ENCODE measurements around the gene KCNG2.

KCNG2 gene

GRCh38 chr18:79871026-79871390 lies 73.3 kb downstream of the KCNG2 start:
- TF ChIP-seq CTCF (conservative IDR thresholded peaks at IDR 0.05; ENCODE audit: low read depth, low read length), result no peak
- no peaks in the 10 kb centered on the region for H3K79me2 ChIP-seq (ENCODE audit: insufficient read depth, low read depth)
- peaks cover 38% of the 10 kb centered on the region for H3K27me3 ChIP-seq (ENCODE audit: insufficient read depth, low read depth)
- no peaks in the 10 kb centered on the region for H3K4me1 ChIP-seq (ENCODE audit: low read depth, poor library complexity, severe bottlenecking)
- H3K36me3 ChIP-seq (ENCODE audit: insufficient read depth), result no peaks in the 10 kb centered on the region
- H4K20me1 ChIP-seq (ENCODE audit: insufficient read depth), result no peaks in the 10 kb centered on the region
- no peak overlapping the region for H3K9ac ChIP-seq
- no peak overlapping the region for H3K4me2 ChIP-seq
- H2AFZ ChIP-seq (ENCODE audit: low read depth), result no peak overlapping the region
- H3K4me3 ChIP-seq (IDR thresholded peaks at IDR 0.05; ENCODE audit: insufficient read depth, low read depth, low read length), result no peak overlapping the region
- H3K27ac ChIP-seq, result no peak overlapping the region

GRCh38 chr18:79871481-79872091 lies 73.8 kb downstream of the KCNG2 start:
- Histone ChIP-seq H3K79me2 (ENCODE audit: insufficient read depth, low read depth) (no peaks in the 10 kb centered on the region), H3K27me3 (ENCODE audit: insufficient read depth, low read depth) (peaks cover 40% of the 10 kb centered on the region), H3K4me3 (IDR thresholded peaks at IDR 0.05; ENCODE audit: insufficient read depth, low read depth, low read length) (no peak overlapping the region), H3K4me2 (no peak overlapping the region), H3K4me1 (ENCODE audit: low read depth, poor library complexity, severe bottlenecking) (no peaks in the 10 kb centered on the region), H3K27ac (no peak overlapping the region), H3K9ac (no peak overlapping the region), H4K20me1 (ENCODE audit: insufficient read depth) (no peaks in the 10 kb centered on the region), H2AFZ (ENCODE audit: low read depth) (no peak overlapping the region), H3K36me3 (ENCODE audit: insufficient read depth) (no peaks in the 10 kb centered on the region)
- no peak for TF ChIP-seq CTCF (conservative IDR thresholded peaks at IDR 0.05; ENCODE audit: low read depth, low read length)

- H3K27me3 ChIP-seq (ENCODE audit: insufficient read depth, low read depth), result peaks cover 38% of the 10 kb centered on the region
- no peaks in the 10 kb centered on the region for H3K36me3 ChIP-seq (ENCODE audit: insufficient read depth)
- H3K9ac ChIP-seq, result no peak overlapping the region
Measured at GRCh38 chr18:79872527-79873444, 75.0 kb downstream of the KCNG2 start.

More at GRCh38 chr18:79872527-79873444, 75.0 kb downstream of the KCNG2 start:
- Histone ChIP-seq H3K27ac (no peak overlapping the region), H3K79me2 (ENCODE audit: insufficient read depth, low read depth) (no peaks in the 10 kb centered on the region), H3K4me2 (no peak overlapping the region), H3K4me1 (ENCODE audit: low read depth, poor library complexity, severe bottlenecking) (no peaks in the 10 kb centered on the region), H4K20me1 (ENCODE audit: insufficient read depth) (no peaks in the 10 kb centered on the region), H2AFZ (ENCODE audit: low read depth) (no peak overlapping the region; the same call in 1 of the 2 replicates), H3K4me3 (IDR thresholded peaks at IDR 0.05; ENCODE audit: insufficient read depth, low read depth, low read length) (no peak overlapping the region)
- no peak for TF ChIP-seq CTCF (conservative IDR thresholded peaks at IDR 0.05; ENCODE audit: low read depth, low read length)

Measured in KMS-11 (cell line).